HT-29 (cell line): ENCODE data around the gene RAB14. TPM values are rescaled to one million over a fixed set of nuclear protein-coding genes. Genes with fewer than 3 reads are reported as not detected.
"Not testable (repeated sequence)": the region's sequence is repeated elsewhere in the genome, so short reads cannot be mapped to it uniquely, and the experiment has no call there.

ENCODE experiments used
- DNase-seq: peaks from one replicate; pipeline ENCODE4 v3.0.0-alpha.2; 2015; ENCODE audit warnings: low spot score
- small RNA-seq: library from RNA; depleted of rRNA; stranded (forward); fragments of <200 nt; gene quantifications from one replicate; pipeline ENCODE3, GENCODE V24; 2014
- total RNA-seq: library from RNA; depleted of rRNA; stranded (reverse); fragments of >200 nt; shearing (Covaris generic); gene quantifications from 2 replicates; pipeline ENCODE4 v1.2.3, GENCODE V29; 2014; rRNA removed

RAB14 gene
- total RNA-seq, 1 experiment from 2014 or later, result 11.1 TPM

DNA sequence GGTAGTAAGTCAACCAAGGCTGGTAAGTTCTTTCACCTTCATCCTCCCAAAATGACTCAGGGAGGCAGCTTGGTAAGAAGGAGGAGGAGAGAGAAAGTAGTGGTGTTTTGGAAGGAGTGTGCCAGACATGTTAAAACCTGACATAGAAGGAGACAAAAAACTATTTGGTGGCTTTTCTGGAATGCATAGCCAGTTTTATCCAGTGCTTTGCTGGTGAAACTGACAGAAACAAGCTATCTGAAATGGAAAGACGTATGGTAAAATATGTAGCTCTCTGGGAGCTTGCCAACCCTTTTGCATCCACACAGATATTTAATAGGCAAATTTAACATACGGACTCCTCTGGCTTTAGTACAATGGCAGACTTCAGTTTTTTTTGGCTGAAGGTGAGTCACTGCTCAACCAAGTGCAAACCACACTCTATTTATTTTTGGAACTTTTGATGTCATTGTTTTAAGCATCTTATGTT, 45.4 kb downstream of the RAB14 start:
- DNase-seq, result no peak

DNA sequence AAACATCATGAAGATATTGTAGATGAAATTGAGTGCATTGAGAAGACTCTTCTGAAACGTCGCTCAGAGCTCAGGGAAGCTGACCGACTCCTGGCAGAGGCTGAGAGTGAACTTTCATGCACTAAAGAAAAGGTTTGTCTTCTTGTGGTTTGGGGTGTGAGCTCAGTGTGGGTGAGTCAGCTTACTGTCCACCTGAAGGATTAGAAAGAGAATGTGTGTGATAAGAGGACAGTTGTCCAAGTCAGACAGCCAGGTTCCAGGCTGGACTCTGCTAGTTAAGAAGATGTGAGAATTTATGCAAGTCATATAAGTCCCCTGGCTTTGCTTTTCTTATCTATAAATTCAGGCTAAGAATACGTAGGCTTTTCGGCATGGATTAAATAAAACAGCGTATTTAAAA, 46.9 kb downstream of the RAB14 start:
- peak; percentile 36 for DNase-seq

DNA sequence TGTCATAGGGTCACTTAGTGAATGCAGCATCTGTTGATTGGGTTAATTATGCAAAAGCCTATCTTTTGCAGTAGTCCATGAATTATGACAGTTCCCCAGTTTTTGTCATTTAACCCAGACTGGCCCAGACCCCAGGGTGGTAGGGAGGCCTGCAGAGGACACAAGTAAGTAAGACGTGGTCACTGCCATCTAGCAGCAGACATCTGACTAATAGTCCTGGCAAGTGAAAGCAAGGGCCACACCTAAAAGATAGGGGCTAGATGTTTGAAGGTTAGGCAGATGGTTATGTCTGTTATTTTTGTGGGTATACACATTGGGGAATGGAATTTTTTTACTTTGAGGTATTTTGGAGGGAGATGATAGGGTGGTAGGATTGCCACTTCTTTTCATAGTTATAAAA, 48.0 kb downstream of the RAB14 start:
- DNase-seq, result no peak

GRCh38 chr9:121150188-121150587, 51.5 kb downstream of the RAB14 start:
- DNase-seq, result no peak

GRCh38 chr9:121144482-121144881, 57.2 kb downstream of the RAB14 start:
- no peak for DNase-seq

GRCh38 chr9:121143771-121144170, 57.9 kb downstream of the RAB14 start:
- no peak for DNase-seq

GRCh38 chr9:121141706-121142105, 60.0 kb downstream of the RAB14 start:
- DNase-seq, result no peak

GRCh38 chr9:121141306-121141705, 60.4 kb downstream of the RAB14 start:
- DNase-seq, result no peak

- DNase-seq, result no peak
Observed at GRCh38 chr9:121140162-121140561, 61.5 kb downstream of the RAB14 start.

DNA sequence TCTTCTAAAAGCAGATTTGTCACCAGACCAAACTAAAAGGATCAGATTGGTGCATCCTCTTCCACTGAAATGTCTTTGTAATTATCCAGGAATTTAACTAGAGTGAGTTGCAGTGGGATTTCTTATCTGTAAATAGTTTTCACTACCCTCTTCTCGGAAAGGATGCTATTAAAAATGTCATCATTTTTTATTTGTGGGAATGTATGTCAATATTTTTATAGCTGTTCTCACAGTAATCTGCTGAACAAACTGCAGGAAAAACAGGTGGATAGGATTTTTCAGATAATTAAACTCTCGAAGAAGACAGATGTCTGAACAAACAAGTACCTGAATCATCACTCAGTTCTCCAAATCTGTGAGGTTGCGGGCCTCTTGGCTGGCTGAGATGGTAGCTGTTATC, 62.7 kb downstream of the RAB14 start:
- DNase-seq, result no peak

- DNase-seq, result no peak
Observed at GRCh38 chr9:121138561-121138960, 63.1 kb downstream of the RAB14 start.

GRCh38 chr9:121135642-121136041, 66.0 kb downstream of the RAB14 start:
- no peak for DNase-seq

DNA sequence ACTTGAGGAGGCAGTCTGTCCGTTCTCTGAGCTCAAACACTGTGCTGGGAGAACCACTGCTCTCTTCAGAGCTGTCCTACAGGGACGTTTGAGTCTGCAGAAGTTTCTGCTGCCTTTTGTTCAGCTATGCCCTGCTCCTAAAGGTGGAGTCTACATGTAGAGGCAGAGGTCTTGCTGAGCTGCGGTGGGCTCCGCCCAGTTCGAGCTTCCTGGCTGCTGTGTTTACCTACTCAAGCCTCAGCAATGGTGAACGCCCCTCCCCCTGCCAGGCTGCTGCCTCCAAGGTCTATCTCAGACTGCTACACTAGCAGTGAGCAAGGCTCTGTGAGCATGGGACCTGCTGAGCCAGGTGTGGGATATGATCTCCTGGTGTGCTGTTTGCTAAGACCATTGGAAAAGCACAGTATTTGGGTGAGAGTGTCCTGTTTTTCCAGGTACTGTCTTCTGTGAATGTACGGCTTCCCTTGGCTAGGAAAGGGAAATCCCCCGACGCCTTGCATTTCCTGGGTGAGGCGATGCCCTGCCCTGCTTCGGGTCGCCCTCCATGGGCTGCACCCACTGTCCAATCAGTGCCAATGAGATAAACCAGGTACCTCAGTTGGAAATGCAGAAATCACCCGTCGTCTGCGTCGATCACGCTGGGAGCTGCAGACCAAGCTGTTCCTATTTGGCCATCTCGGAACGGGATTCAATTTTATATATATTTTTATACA, 68.4 kb downstream of the RAB14 start:
- peak; percentile 41 for DNase-seq

DNA sequence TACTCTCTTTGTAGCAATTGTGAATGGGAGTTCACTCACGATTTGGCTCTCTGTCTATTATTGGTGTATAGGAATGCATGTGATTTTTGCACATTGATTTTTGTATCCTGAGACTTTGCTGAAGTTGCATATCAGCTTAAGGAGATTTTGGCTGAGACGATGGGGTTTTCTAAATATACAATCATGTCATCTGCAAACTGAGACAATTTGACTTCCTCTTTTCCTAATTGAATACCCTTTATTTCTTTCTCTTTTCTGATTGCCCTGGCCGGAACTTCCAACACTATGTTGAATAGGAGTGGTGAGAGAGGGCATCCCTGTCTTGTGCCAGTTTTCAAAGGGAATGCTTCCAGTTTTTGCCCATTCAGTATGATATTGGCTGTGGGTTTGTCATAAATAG, 72.3 kb downstream of the RAB14 start:
- DNase-seq, result not testable (repeated sequence)

Small RNA genes within 50 kb of the gene (small RNA-seq; reads per million reads assigned to genes)
- gene RN7SL181P, result not detected

Other genes with a start within 250 kb of the RAB14 start
- 0.08 and 0.33 TPM in 2 replicates for gene C5, start 151.6 kb downstream of the RAB14 start, total RNA-seq
- gene CNTRL, start 126.9 kb downstream of the RAB14 start, total RNA-seq, result 4.7 and 7.4 TPM in 2 replicates
- 270 and 283 TPM in 2 replicates for gene GSN, start 66.3 kb upstream of the RAB14 start, total RNA-seq
- not detected in 2 replicates for gene STOM, start 168.4 kb upstream of the RAB14 start, total RNA-seq